ENCODE measurements around the gene CBS.
"Not testable (repeated sequence)": the region's sequence is repeated elsewhere in the genome, so short reads cannot be mapped to it uniquely, and the experiment has no call there.

The CBS gene

DNA sequence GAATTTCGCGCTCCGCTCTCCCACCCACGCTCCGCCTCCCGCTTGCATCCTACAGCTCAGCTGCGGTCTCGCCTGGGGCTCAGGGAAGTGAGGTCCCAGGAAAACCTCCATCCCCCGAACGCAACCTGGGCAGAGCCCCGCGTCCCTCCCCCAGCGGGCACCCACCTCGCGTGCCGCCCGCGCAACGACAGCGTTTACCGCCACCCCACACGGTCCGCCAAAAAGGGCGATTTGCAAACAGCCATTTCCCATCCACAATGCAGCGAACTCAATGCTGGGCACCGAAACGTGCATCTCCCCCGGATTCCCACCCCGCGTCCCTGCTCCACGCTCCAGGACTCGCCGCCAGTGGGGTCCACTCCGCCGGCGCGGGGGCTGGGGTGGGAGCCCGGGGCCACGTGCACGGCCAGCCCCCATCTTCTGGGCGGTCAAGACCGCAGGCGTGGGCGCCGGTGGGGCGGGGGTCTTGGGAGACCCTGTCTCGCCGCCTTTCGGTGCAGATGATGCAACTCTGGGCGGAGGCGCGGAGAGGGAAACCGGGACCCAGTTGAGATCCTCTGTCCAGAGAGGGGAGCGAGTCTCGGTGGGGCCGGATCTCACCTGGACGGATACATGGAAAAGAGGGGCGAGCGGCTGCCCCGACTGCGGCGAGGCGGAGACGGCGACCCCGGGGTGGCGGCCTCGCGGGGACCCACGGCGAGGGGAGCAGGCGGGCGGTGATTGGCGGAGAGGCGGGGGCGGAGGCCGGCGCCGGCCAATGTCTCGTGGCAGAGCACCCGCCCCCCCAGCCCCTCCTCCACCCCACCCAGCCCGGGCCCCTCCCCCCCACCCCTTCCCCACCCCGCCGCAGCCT is at the start of gene CBS:
Gene CBS, minus strand, starts transcription at position 666 of the 853 bp plus-strand sequence. CDS start 3,642 bp downstream, outside the sequence.
- DNase-seq: not testable (repeated sequence)

DNA sequence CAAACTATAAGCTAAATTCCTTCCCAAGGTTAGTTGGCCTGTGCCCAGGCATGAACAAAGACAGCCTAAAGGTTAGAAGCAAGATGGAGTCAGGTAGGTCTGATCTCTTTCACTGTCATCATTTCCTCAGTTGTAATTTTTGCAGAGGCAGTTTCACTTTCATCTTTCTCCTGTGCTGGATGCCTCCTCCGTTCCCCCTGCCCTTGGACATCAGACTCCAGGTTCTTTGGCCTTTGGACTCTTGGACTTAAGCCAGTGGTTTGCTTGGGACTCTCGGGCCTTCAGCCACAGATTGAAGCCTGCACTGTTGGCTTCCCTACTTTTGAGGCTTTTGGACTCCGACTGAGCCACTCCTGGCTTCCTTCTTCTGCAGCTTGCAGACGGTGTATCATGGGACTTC is 40.3 kb upstream of the CBS start:
- DNase-seq: not testable (repeated sequence)

DNA sequence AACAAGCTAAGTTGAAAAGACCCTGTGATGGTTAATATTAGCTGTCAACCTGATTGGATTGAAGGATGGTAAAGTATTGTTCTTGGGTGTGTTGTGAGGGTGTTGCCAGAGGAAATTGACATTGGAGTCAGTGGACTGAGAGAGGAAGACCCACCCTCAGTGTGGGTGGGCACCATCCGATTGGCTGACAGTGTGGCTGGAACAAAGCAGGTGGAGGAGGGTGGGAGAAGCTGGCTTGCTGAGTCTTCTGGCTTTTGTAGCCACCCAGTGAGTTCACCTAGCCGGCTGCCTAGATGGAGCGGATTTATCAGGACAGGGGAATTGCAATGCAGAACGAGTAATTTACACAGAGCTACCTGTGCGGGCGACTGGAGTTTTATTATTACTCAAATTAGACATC is 38.8 kb upstream of the CBS start:
- not testable (repeated sequence) for DNase-seq

GRCh38 chr21:43109006-43109405 is 33.4 kb upstream of the CBS start:
- DNase-seq: not testable (repeated sequence)

GRCh38 chr21:43108177-43108576 is 32.5 kb upstream of the CBS start:
- not testable (repeated sequence) for DNase-seq

DNA sequence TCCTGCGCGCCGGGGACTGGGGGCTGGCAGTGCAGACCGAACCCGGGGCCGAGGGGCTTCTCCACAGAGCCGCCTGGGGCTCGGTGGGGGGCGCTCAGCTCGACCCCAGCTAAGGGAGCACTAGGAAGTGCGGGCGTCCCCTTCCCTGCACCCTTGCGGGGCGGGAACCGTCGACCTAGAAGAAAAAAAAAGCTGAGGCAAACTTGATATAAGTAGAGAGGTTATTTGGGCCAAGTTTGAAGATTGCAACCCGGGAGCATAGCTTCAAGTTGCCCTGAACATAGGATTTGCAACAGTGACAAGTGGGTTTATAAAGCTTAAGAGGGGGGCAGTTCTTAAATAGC is 32.1 kb upstream of the CBS start:
- DNase-seq: not testable (repeated sequence)

DNA sequence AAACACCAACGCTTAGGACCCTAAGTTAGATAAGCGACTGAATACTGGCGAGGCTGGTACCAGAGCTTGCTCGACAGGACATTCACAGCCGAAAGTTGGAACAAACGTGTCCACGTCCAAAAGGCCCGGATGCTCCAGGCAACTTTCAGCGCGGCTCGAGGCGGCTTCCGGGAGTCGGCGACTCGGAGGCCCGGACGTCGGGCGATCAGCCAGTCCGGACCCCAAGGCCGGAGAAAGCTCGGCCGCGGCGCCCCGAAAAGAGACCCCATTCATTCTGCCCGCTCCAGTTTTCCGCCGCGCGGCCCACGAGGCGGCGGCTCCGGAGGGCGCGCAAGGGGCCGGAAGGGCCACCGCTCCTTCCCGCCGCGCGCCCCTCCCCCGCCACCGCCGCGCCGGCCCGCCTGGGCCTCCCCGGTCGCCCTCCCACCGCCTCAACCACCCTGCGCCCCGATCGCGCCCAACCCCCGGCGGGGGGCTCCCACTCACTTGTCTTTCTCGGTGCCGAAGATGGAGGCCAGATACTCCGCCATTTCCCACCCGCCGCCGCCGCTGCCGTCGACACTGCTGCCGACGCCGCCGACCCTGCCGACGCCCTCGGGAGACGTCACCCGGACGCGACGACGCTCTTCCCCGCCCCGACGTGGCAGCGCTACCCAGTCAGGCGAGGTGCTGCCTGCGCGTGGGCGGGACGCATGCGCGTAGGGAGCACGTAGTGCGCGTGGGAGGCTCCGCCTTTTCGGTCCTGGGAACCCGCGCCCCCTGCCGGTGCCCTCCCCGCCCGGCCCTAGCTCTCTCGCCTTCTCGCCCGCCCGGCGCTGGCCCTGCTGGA is 31.5 kb upstream of the CBS start, which contains the start of gene U2AF1:
Gene U2AF1, minus strand, starts transcription at position 606 of the 829 bp plus-strand sequence. Its CDS starts 76 bp downstream, at position 530.
- DNase-seq: peak; percentile 64

- not testable (repeated sequence) for DNase-seq
Measured at GRCh38 chr21:43104642-43105041, 29.0 kb upstream of the CBS start.

DNA sequence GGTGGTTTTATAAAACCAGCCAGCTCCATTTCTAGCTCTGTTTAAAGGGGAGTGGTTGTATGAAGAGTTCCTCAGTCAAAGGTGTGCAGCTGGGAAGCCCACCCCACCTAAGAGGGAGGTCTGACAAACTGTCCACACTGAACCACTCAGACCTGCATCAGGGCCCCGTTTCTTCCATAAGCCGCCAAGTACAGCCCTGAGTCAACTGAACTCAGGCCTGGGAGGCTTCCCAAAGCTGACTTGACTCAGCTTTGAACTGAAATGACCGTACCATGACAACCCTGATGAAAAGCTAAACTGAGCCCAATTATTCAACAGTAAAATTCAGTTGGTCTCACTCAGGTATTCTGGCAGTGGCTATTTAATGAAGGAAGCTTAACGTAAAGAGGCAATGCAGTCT is 26.6 kb upstream of the CBS start:
- DNase-seq: not testable (repeated sequence)

DNA sequence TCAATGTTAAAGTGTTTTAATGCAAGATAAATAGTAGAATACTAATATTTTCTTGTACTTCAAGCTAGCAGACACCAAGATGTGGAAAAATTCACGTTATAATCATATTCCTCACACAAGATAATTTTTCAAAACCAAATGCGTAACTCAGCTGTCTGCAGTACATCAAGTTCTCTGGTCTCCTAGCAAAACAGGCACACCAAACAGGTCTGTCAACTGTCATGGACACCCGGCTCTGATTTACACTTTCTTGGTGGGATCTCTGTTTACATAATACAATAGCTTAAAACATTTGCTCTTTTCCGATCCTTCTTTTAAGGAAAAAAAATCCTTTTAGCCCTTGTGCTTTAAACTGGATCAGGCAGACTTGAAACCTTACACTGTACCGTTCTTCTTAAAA is 26.0 kb upstream of the CBS start:
- DNase-seq: not testable (repeated sequence)

- not testable (repeated sequence) for DNase-seq
Measured at GRCh38 chr21:43101000-43101399, 25.4 kb upstream of the CBS start.

- not testable (repeated sequence) for DNase-seq
Measured at GRCh38 chr21:43091979-43092614, 16.5 kb upstream of the CBS start.

GRCh38 chr21:43090947-43091346 is 15.3 kb upstream of the CBS start:
- not testable (repeated sequence) for DNase-seq

DNA sequence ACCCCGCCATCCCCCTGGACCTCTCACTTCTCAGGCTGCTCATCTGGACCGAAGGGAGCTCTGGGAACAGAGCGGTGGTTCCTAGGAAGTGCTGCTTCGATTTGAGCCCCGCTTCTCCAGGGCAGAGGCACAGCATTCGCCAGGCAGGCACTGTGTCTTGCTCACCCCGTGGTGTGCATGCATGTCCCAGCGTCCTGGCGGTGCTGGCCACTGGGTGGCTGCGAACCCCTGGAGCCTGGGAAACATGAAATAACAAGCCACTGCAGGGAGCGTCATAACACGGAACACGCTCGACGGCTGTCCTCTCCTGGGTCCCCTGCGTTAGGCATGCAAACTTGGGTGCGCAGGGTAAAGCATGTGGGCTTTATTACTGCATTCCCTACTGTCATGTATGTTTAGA is 13.8 kb upstream of the CBS start:
- DNase-seq: not testable (repeated sequence)

DNA sequence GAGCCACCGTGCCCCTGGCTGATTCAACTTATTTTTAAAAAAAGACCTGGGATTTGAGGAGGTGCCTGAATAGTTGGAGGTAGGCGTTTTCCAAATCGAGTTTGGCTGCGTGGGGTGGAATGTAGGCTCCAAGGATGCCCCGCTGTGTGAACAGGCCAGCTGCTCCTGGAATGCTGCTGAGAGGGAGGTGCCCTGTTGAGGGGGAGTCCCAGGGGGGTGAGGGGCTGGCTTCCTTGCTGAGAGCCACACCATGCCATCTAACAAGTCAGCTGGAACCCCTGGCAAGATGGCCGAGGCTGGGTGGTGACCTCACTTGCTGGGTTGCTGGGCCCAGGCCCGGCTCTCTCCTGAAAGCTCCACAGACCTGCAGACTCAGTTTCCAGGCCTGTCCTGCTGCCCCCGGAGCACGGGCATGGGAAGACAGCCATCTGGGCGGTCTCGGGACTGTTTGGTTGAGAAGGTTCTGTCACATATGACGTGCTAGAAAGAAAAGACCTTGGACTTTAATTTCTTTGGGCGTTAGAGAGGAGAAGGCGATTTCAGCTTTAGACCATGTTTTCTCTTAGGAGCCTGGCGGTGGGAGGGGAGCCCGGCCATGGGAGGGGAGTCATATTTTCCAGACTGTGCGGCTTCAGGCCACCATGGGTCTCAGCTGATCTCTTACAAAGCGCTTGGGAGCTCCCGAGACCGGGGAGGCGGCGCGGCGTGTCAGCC is 7.1 kb upstream of the CBS start:
- not testable (repeated sequence) for DNase-seq

DNA sequence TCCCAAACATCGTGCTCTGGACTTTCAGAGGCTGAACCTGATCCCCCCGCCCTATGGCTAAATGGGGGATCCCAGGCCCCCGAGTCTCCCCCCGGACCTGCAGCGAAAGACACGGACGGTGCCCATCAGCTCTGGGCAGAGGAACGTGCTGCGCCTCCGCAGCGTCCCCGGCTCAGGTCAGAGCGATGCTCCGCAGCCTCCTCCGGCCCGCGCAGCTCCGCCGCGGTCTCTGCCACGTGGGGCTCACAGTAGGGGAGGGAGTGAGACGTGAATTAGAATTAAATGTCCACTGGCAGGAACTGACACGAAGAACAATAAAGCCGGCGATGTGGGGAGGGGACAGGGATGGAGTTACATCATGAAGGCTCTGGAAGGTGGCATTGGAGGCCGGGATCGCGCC is 1.0 kb upstream of the CBS start:
- not testable (repeated sequence) for DNase-seq

DNA sequence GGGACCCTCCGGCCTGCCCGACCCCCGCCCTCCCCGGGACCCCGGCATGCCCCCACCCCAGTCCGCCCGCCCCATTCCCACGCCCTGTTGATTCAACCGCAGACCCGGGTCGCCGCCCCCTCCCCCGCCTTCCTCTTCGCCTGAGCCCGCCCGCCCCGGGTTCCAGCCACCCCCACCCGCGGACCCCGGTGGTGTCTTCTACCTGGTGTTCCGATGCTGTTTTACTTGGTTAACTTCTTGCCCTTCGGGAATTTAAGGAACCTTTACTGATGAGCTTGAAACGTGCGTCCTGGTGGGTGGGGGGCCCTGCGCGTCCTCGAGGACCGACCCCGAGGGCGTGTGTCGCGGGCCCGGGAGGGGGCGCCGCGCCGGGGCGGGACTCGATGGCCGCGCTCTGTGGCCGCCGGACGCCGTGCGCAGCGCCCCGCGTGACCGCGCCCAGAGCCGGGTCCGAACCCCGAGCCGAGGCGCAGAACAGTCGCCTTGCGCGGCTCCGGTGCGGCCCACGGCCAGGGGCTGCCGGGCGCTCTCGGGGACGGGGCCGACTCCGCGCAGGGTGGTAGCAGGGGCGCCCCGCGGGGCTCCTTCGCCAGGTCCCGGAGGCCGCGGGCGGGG is 495 bp upstream of the CBS start:
- not testable (repeated sequence) for DNase-seq

- not testable (repeated sequence) for DNase-seq
Measured at GRCh38 chr21:43074401-43075169, 1.1 kb downstream of the CBS start.

DNA sequence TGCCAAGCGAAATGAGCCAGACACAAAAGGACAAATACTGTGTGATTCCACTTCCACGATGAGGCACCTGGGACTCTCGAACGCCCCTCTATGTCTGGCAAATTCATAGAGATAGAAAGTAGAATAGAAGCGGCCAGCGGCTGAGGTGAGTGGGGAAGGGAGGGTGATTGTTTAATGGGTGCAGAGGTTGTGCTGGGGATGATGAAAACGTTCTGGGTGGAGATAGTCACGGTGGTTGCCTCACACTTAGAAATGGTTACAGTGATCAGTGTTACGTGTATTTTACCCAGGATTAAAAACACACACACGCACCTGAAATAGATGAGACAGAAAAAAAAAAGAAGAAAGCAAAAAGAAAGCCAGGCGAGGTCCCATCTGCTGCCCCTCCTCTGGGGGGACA is 2.9 kb downstream of the CBS start:
- DNase-seq: not testable (repeated sequence)

DNA sequence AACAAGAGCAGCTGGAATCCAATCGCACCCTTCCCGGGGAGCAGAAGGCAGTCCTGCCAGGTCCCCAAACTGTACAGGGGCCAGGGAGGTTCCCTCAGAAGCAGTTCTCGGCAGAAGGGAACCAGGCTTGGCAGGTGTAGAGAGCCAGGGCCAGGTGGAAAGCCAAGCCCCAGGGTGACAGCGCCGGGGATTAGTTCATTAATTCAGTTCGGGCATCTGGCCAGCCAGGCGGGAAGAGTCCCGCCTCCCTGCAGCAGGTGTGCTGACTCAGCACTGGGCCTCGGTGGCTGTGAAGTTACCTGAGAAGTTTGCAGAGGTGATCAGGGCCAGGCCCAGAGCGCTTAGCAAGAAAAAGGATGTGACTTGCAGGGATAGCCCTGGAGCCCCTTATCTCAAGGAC is 6.0 kb downstream of the CBS start:
- not testable (repeated sequence) for DNase-seq

DNA sequence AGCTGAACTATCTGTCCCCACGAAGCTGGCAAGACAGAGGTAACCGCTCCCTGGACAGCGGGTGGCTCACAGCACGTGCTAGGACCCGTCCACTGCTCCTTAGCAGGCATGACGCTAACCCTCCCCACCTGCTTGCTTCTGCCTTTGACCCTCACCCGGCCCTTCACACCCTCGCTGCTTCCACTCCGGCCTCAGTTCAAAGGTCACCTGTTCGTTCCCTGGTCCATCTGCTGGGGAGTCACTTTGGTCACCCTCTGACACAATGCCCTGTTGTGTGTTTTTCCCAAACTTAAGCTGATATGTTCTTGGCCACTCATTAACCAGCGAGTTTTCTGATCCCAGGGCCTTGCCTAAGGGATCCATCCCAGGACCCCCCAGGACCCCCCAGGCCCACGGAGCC is 7.6 kb downstream of the CBS start:
- not testable (repeated sequence) for DNase-seq

Measured in activated CD4-positive, CD25-positive, alpha-beta regulatory T cell treated with anti-CD3 and anti-CD28 coated beads, Interleukin-2, amount 50 U/mL, for 72 hours (primary cell).